K562 (cell line): ENCODE measurements around the gene KIF26B. TPM values are rescaled to one million over a fixed set of nuclear protein-coding genes. Genes with fewer than 3 reads are reported as not detected.

Experiments
- ATAC-seq: fragments of 200-7000 bp; cut with Tn5 transposase; 3 replicates; pipeline ENCODE4 v1.9.1; 2020; ENCODE audit warnings: moderate library complexity
- BruUV-seq: library from RNA; stranded (reverse); fragments of 400-500 nt; replicated peaks from 2 replicates; lab custom pipeline; 2021; lab: Mats Ljungman, UMichigan
- CTCF ChIA-PET: fragments of 300-600 bp; formaldehyde crosslinking; extraction: SDS; loops from one replicate; lab custom pipeline; 2021; ENCODE audit warnings: low intra/inter-chr PET ratio; lab: Yijun Ruan, JAX
- POLR2A ChIA-PET: fragments of 300-600, 350-650 bp; sonication (Branson Sonifier 250); formaldehyde crosslinking; extraction: SDS; loops from one replicate; lab custom pipeline; 2021; ENCODE audit warnings: antibody characterized with exemption, inconsistent platforms; lab: Yijun Ruan, JAX
- DNase-seq, 4 experiments: peaks; one replicate each; pipeline versions ENCODE4 v3.0.0 to v3.0.0-alpha.2; 2011 to 2018; ENCODE audit warnings: low spot score in 3 of 4, mixed read lengths in 3 of 4; ENCODE audit errors: extremely low read depth in 1 of 4
- FAIRE-seq: peaks from 2 replicates; lab custom pipeline; 2011; peaks lifted over from hg19 to GRCh38; lab: Jason Lieb, UNC
- H2AFZ ChIP-seq: 2 replicates; pipeline ENCODE4 v1.6.0; 2011; ENCODE audit warnings: low read depth, low read length, control low read depth, inconsistent platforms
- H3K27ac ChIP-seq: fragments of 200-600 bp; 3 replicates; pipeline ENCODE4 v1.8.0; 2011; ENCODE audit warnings: low read depth, mild to moderate bottlenecking, control low read depth, inconsistent platforms, low read length, moderate library complexity, mixed read lengths; ENCODE audit errors: extremely low read depth
- H3K27me3 ChIP-seq, 2 experiments: fragments of 300-600 bp in 1 of 2; 2 replicates in 1 of 2; 3 replicates in 1 of 2; pipeline versions ENCODE4 v1.6.0 to v1.8.0; 2011; ENCODE audit warnings: inconsistent platforms in 2 of 2, low read length in 2 of 2, mild to moderate bottlenecking in 1 of 2, mixed read lengths in 1 of 2, moderate library complexity in 1 of 2; ENCODE audit not compliant: control insufficient read depth in 2 of 2, insufficient read depth in 2 of 2
- H3K36me3 ChIP-seq: fragments of 300-600 bp; 3 replicates; pipeline ENCODE4 v1.8.0; 2011; ENCODE audit warnings: mild to moderate bottlenecking, low read length, inconsistent platforms; ENCODE audit not compliant: control insufficient read depth, insufficient read depth
- H3K4me1 ChIP-seq, 2 experiments: fragments of 200-600 bp in 1 of 2; replicated peaks in 1 of 2; 2 replicates in 1 of 2; 3 replicates in 1 of 2; pipeline versions ENCODE4 v1.5.1 to v1.8.0; 2011; ENCODE audit warnings: inconsistent platforms in 2 of 2, low read length in 2 of 2, mild to moderate bottlenecking in 1 of 2, mixed read lengths in 1 of 2, moderate library complexity in 1 of 2; ENCODE audit not compliant: control insufficient read depth in 2 of 2, insufficient read depth in 2 of 2
- H3K4me2 ChIP-seq: 2 replicates; pipeline ENCODE4 v1.6.1; 2011; ENCODE audit warnings: low read length, control low read depth, inconsistent platforms, mixed read lengths; ENCODE audit not compliant: insufficient read depth
- H3K4me3 ChIP-seq: fragments of 200-600 bp; sonication (generic), shearing (Covaris generic); 2 replicates; pipeline ENCODE4 v1.5.1; 2016; ENCODE audit warnings: control low read depth, inconsistent platforms
- H3K79me2 ChIP-seq: fragments of 200-600 bp; 3 replicates; pipeline ENCODE4 v1.8.0; 2011; ENCODE audit warnings: low read length, inconsistent platforms; ENCODE audit not compliant: control insufficient read depth, insufficient read depth
- H3K9ac ChIP-seq, 2 experiments: 2 replicates each; pipeline versions ENCODE4 v1.6.0 to v1.6.1; 2011; ENCODE audit warnings: low read depth in 2 of 2, low read length in 2 of 2, control low read depth in 1 of 2, inconsistent platforms in 1 of 2, mild to moderate bottlenecking in 1 of 2, mixed read lengths in 1 of 2; ENCODE audit not compliant: insufficient read depth in 1 of 2
- H3K9me1 ChIP-seq: one replicate; pipeline ENCODE4 v1.6.0; 2011; ENCODE audit warnings: inconsistent platforms, mild to moderate bottlenecking, low read length, moderate library complexity; ENCODE audit not compliant: control insufficient read depth, insufficient read depth
- H3K9me3 ChIP-seq: replicated peaks from 2 replicates; pipeline ENCODE4 v1.5.1; 2011; ENCODE audit warnings: low read depth, low read length, inconsistent platforms; ENCODE audit not compliant: control insufficient read depth, insufficient read depth
- H4K20me1 ChIP-seq: replicated peaks from 2 replicates; pipeline ENCODE4 v1.6.1; 2011; ENCODE audit warnings: low read length, inconsistent platforms, mixed read lengths; ENCODE audit not compliant: control insufficient read depth, insufficient read depth
- CBX8 ChIP-seq: fragments of 200-600 bp; sonication (generic); IDR thresholded peaks from 2 replicates; pipeline ENCODE4 v1.6.1; 2012; ENCODE audit warnings: borderline replicate concordance, mixed run types, low read depth, mild to moderate bottlenecking, moderate library complexity, mixed read lengths, low read length, control low read depth, inconsistent platforms; ENCODE audit not compliant: poor library complexity, severe bottlenecking; ENCODE audit errors: extremely low read depth
- HLTF ChIP-seq: fragments of 450-650 bp; IDR thresholded peaks from 2 replicates; pipeline ENCODE4 v1.6.1; 2016
- ZFX ChIP-seq: sonication (generic); formaldehyde crosslinking; IDR thresholded peaks from 2 replicates; pipeline ENCODE4 v1.8.0; 2022; ENCODE audit warnings: mild to moderate bottlenecking, missing genetic modification reagents, moderate library complexity
- ZNF431 ChIP-seq: sonication (generic); formaldehyde crosslinking; IDR thresholded peaks from 2 replicates; pipeline ENCODE4 v1.8.0; 2022; ENCODE audit warnings: mild to moderate bottlenecking, missing genetic modification reagents
- ZNF644 ChIP-seq: fragments of 200-800 bp; sonication (Bioruptor generic); IDR thresholded peaks from 2 replicates; pipeline ENCODE4 v1.6.1; 2016; ENCODE audit warnings: low read depth, missing genetic modification characterization, missing compliant biosample characterization
- ZSCAN29 ChIP-seq: fragments of 450-650 bp; IDR thresholded peaks from 2 replicates; pipeline ENCODE4 v1.6.1; 2017
- WGBS: fragments of 100-300 bp; shearing (Covaris generic); methylation state at CpG from one replicate; pipeline ENCODE4 v1.1.6; 2016; ENCODE audit warnings: low coverage, mixed read lengths; ENCODE audit not compliant: insufficient coverage; ENCODE audit errors: missing lambda C conversion rate; 5-methylcytosine and 5-hydroxymethylcytosine counted together
- in situ Hi-C: fragments of 300-500 bp; cut with MboI; formaldehyde crosslinking; loops from 4 replicates; pipeline ENCODE4 v1.15.0; 2018; ENCODE audit warnings: inconsistent platforms, mixed read lengths
- intact Hi-C: fragments of 100-400 bp; cut with micrococcal nuclease; formaldehyde crosslinking; loops from 2 replicates; pipeline ENCODE4 v1.14.2; 2022
- polyA plus RNA-seq, 8 experiments: library from polyadenylated mRNA; depleted of rRNA in 4 of 8; stranded (reverse) in 5 of 8; unstranded in 3 of 8; fragments of >200 nt; fragmentation: Nextera tagmentation in 2 of 8; fragmentation: Illumina TruSeq in 1 of 8; extraction: Ambion mirVana in 2 of 8; extraction: Trizol in 1 of 8; gene quantifications; 2 replicates each; pipeline versions ENCODE4 v1.2.1 to v1.2.3, GENCODE V29; 2011 to 2014; ENCODE audit warnings: inconsistent platforms in 1 of 8, missing spikeins in 1 of 8
- total RNA-seq, 7 experiments: library from RNA; depleted of rRNA in 6 of 7; stranded (reverse); fragments of >200 nt in 6 of 7; fragmentation: Illumina TruSeq in 2 of 7; extraction: Trizol in 2 of 7; gene quantifications; 2 replicates each; pipeline versions ENCODE4 v1.2.1 to v1.2.3, GENCODE V29; 2011 to 2021; ENCODE audit warnings: low replicate concordance in 1 of 7
- TF ChIP-seq, protein P1 (sequence below): fragments of 250-450 bp; sonication (Bioruptor Pico); IDR thresholded peaks from 2 replicates; pipeline ENCODE4 v1.8.0; 2022; ENCODE audit warnings: inconsistent platforms, mild to moderate bottlenecking, moderate library complexity, borderline replicate concordance
- TF ChIP-seq, protein P2 (sequence below): sonication (generic); formaldehyde crosslinking; IDR thresholded peaks from 2 replicates; pipeline ENCODE4 v1.8.0; 2022; ENCODE audit warnings: mild to moderate bottlenecking, missing genetic modification reagents, borderline replicate concordance
- TF ChIP-seq, protein P3 (sequence below): fragments of 450-650 bp; IDR thresholded peaks from 2 replicates; pipeline ENCODE4 v1.6.1; 2016; ENCODE audit warnings: low read depth, mild to moderate bottlenecking, moderate library complexity
- TF ChIP-seq, protein P4 (sequence below): IDR thresholded peaks from 3 replicates; pipeline ENCODE4 v1.6.1; 2011; ENCODE audit warnings: borderline replicate concordance, mild to moderate bottlenecking; ENCODE audit not compliant: insufficient read length, insufficient read depth

KIF26B gene
- total and polyA plus RNA-seq, 9 of the 15 experiments (the other 6 are each of a cell fraction or from before 2014, with no cell fraction given) = 0.02 to 0.08 (median 0.03) TPM; not detected in 6

DNA sequence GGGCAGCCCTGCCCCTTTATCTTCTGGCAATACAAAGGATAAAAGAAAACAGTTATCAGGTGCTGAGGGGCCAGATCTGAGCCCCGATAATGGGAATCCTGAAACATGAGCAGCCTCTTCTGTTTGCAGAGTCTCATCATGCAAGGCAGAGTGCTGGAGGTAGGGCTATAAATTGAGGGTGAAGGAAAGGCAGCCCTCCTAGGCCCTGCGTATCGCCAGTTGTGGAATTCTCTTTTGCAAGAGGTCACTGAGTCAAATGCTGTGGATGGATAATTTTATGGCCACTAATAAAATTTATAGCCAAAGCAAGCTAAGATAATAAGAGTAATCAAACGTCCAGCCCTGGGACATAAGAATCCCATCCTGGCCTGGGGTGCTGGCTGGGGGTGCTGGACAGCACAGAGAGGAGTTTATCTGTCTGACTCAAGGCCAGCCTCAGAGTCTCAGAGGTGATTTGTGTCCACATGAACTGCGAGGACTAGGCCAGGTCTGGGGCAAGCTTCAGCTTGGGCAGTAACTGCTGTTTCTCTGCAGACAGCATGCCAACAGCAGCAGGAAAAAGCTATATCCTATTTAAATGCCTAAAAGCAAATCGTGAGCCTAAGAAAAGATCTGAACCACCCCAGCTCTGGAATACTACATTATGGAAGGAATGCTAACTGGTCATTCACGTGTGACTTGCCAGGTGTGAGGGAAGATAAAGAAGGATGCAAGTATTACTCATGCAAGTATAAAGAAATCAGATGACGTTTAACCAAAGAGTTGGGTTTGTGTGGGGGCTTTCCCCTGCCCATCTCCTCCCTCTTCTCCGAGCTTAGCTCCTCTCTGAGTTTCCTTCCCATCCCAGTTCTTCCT, 254.8 kb downstream of the KIF26B start:
- no peak for FAIRE-seq

More for the DNA sequence above, 254.8 kb downstream of the KIF26B start:
- POLR2A ChIA-PET = interaction anchor here (1.2 kb wide), 1 partner anchor 15 kb away, joined by 4 read pairs; no protein-coding TSS in a partner anchor
- intact Hi-C loops (no loop called here), in situ Hi-C loops (no loop called here)
- H3K36me3 ChIP-seq = no peaks in the 10 kb centered on the region
- ATAC-seq (no peak), DNase-seq (no peak)
- no peaks in the 10 kb centered on the region for H3K4me1 ChIP-seq
- peaks cover 35 to 73% of the 10 kb centered on the region in 2 experiments for H3K27me3 ChIP-seq
- no peaks in the 10 kb centered on the region for H3K79me2 ChIP-seq
- H3K9ac ChIP-seq = no peak overlapping the region
- no peaks in the 10 kb centered on the region for H3K9me3 ChIP-seq
- H3K9me1 ChIP-seq = no peaks in the 10 kb centered on the region
- no peak overlapping the region for H3K4me3 ChIP-seq
- no peak overlapping the region for H3K4me2 ChIP-seq
- CTCF ChIA-PET = no interaction called here
- TF ChIP-seq ZNF644 (tag) (no peak), ZFX (CRISPR knock-in tag) (no peak), CBX8 (no peak), ZNF431 (CRISPR knock-in tag) (no peak), HLTF (no peak), ZSCAN29 (no peak)
- TF ChIP-seq, protein P1, sequence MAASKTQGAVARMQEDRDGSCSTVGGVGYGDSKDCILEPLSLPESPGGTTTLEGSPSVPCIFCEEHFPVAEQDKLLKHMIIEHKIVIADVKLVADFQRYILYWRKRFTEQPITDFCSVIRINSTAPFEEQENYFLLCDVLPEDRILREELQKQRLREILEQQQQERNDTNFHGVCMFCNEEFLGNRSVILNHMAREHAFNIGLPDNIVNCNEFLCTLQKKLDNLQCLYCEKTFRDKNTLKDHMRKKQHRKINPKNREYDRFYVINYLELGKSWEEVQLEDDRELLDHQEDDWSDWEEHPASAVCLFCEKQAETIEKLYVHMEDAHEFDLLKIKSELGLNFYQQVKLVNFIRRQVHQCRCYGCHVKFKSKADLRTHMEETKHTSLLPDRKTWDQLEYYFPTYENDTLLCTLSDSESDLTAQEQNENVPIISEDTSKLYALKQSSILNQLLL (CRISPR knock-in tag) = no peak
- TF ChIP-seq, protein P2, sequence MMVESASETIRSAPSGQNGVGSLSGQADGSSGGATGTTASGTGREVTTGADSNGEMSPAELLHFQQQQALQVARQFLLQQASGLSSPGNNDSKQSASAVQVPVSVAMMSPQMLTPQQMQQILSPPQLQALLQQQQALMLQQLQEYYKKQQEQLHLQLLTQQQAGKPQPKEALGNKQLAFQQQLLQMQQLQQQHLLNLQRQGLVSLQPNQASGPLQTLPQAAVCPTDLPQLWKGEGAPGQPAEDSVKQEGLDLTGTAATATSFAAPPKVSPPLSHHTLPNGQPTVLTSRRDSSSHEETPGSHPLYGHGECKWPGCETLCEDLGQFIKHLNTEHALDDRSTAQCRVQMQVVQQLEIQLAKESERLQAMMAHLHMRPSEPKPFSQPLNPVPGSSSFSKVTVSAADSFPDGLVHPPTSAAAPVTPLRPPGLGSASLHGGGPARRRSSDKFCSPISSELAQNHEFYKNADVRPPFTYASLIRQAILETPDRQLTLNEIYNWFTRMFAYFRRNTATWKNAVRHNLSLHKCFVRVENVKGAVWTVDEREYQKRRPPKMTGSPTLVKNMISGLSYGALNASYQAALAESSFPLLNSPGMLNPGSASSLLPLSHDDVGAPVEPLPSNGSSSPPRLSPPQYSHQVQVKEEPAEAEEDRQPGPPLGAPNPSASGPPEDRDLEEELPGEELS (CRISPR knock-in tag) = no peak
- TF ChIP-seq, protein P3, sequence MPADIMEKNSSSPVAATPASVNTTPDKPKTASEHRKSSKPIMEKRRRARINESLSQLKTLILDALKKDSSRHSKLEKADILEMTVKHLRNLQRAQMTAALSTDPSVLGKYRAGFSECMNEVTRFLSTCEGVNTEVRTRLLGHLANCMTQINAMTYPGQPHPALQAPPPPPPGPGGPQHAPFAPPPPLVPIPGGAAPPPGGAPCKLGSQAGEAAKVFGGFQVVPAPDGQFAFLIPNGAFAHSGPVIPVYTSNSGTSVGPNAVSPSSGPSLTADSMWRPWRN = no peak
- TF ChIP-seq, protein P4, sequence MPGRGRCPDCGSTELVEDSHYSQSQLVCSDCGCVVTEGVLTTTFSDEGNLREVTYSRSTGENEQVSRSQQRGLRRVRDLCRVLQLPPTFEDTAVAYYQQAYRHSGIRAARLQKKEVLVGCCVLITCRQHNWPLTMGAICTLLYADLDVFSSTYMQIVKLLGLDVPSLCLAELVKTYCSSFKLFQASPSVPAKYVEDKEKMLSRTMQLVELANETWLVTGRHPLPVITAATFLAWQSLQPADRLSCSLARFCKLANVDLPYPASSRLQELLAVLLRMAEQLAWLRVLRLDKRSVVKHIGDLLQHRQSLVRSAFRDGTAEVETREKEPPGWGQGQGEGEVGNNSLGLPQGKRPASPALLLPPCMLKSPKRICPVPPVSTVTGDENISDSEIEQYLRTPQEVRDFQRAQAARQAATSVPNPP = no peak
- no peak overlapping the region for H2AFZ ChIP-seq
- no peaks in the 10 kb centered on the region for H4K20me1 ChIP-seq
- BruUV-seq = no TSS peak
- no peak overlapping the region for H3K27ac ChIP-seq
- 0% methylated on average over 9 of the region's 9 CpGs for WGBS
